Activated CD4-positive, alpha-beta T cell treated with anti-CD3 and anti-CD28 coated beads, Interleukin-2, Interleukin-4, amounts not matched to agents 100 ng/mL and 50 ng/mL, durations not matched to agents 16 hours and 8 hours (primary cell): ENCODE data around the gene RIPOR3.
A peak's percentile ranks its signal among the peaks of the same experiment; 100 is the strongest.
"Not testable (repeated sequence)": the region's sequence is repeated elsewhere in the genome, so short reads cannot be mapped to it uniquely, and the experiment has no call there.

ENCODE experiments used
- DNase-seq: peaks from one replicate; pipeline ENCODE4 v3.0.0-alpha.2; 2020; ENCODE audit warnings: low spot score

Gene RIPOR3

DNA sequence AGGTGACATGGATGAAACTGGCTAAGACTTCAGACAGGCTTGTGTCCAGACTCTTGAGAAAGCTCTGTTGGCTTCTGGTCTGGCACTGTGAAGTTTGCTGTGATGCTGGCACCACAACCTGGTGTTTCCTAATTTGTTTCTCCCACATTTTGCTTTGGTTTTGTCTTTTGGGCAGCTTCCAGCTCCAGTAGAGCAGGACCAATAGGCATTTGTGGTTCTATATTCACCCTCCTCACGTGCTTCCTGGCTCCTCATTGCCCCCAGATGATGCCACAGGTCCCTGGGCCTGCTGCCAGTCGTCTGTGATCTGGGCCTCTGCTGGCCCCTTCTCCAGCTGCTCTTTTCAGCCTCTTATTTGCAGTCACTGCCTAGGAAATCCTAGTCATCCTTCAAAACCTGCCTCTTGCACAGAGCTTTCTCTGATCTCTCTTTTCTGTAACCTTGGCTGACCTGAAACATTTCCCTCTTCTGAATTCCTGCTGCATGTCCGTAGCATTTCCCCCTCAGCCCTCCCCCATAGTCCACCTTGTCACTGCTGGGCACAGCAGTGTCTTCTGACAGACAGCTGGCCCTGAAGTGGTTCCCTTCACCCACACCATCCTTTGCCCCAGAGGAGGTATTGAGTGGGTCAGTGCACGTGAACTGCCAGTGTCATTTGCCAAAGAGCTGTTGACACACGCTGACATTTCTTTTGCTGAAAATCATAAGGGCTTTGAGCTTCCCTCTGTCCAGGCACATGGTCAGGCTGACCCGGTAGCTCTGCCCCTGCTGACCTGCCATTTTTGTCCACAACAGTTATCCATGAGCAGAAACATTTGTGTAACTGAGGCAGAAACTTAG is 118.2 kb downstream of the RIPOR3 start:
- DNase-seq, result no peak

DNA sequence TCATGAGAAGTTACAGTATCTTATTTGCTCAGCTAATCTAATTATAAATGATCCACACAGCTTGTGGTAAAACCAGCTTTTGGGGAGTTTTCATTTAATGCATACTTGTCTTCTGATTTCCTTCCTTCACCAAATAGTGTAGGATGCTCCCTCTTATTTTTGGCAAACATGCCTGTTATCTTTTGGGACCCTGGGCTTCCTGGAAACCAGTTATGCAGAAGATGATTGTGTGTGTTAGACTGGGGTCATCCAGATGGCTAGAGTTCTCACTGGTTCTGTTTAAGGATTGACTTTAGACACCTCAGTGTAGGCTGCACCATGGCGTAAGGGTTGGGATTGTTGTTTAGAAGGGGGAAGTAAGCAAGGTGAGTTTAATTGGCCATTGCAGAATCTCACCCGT is 119.9 kb downstream of the RIPOR3 start:
- DNase-seq, result no peak

DNA sequence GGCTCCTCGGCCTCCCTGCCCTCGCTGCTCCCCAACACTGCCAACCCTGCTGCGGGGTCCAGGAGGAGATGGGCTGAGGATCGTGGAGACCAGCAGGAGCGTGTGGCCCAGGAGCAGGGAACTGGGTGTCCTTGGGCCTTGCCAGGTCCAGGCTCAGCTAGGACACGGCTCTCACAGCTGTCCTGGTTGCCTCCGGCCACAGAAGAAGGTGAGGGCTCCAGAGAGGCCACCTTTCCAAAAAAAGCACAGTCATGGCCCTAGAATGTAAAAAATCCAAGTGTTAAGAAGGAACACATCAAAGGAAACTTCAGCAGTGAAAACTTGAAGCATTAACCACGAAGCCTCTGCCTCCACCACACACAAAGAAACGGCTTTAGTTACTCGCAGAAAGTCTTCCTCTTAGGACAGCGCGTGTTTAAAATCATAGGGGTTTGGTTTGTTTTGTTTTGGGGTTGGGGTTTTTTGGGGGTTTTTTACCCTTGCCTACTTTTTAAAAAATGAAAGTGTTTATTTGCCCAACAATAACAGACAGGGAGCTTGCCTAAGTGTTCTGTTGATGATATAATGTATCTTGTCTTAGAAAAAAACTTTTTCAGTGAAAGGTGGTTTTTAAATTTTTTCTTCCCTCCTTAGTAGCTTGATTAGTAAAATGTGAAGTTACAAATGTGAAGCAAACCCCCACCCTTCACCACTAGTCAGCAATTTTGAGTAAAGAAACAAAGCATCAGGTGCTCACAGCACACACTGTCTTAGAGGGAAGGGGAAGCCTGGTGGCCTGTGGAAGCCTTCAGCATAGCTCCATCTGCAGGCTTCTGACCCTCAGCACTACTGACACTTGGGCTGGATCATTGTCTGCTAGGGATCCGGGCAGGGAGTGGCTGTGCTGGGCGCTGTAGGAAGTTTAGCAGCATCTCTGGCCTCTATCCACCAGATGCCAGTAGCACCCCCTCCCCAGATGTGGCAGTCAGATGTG is 121.2 kb downstream of the RIPOR3 start:
- DNase-seq, result peak; percentile 70

DNA sequence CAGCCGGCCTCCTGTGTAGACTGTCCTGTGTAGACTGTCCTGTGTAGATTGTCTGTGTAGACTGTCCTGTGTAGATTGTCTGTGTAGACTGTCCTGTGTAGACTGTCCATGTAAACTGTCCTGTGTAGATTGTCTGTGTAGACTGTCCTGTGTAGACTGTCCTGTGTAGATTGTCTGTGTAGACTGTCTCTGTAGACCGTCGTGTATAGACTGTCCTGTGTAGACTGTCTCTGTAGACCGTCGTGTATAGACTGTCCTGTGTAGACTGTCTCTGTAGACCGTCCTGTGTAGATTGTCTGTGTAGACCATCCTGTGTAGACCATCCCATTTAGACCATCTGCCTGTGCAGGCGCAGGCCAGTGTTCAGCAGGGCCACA is 121.9 kb downstream of the RIPOR3 start:
- not testable (repeated sequence) for DNase-seq

DNA sequence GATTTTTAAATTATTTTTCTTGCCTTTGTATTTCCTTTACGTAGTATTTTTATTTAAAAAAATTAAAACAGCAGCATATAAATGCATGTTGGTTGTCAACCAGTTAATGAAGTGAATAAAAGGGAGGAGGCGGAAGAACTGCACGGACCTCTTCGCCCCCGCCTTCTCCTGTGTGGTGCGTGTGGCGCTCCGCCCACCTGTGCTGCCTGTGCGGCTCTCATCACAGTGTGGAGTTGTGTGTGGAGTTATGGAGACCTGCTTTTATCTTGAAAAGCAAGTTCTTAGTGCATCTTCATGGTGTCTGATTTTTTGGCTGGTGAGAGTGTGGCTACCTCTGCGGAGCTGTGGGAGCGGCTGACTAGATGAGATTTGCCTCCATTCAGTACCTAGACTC is 122.8 kb downstream of the RIPOR3 start:
- DNase-seq, result no peak

DNA sequence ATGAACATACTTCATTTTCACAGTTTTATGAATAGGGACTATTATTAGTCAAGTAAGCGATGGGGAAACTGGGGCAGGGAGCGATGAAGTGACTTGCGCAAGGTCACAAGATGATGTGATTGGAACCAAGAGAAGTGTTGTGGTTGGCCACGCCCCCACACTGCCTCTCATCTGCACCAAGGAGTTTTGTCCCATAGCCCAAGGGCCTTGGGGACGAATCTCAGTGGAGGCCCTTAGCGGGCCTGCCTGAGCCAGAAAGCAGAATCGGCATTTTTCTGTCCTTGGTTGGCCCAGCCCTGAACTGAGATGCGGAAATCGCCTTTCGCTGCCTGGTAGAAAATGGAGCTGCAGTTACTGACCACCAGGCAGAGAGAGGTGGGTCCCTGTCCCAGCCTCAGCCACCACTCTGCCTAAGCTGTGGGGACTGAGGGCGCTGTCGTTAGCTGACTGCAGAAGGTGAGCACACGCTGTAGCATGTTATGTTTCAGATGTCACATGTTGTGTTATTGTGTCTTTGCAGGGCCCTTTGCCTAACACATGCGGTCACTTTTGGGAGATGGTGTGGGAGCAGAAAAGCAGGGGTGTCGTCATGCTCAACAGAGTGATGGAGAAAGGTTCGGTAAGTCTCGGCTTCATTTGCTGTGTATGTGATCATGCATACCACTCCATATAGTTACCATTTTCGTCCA is 123.3 kb downstream of the RIPOR3 start:
- DNase-seq, result peak; percentile 42

DNA sequence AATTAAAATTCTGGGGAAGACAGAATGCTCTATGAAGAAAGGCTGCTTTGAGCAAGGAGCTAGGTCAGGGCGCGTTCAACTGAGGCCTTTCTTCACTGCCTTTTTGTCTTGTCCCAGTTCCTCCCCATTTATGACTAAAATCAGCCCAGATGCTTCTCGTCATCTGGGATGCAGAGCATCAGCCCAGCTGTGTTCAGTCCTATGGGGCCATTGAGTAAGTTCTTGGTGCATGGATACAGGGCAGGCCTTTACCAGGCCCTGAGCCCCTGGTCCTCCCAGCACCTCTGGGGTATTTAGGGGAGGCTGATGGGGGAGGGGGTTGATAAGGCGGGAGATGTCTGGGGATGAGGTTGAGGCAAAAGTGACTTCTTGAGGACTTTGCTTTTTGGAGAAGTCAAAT is 125.5 kb downstream of the RIPOR3 start:
- no peak for DNase-seq

DNA sequence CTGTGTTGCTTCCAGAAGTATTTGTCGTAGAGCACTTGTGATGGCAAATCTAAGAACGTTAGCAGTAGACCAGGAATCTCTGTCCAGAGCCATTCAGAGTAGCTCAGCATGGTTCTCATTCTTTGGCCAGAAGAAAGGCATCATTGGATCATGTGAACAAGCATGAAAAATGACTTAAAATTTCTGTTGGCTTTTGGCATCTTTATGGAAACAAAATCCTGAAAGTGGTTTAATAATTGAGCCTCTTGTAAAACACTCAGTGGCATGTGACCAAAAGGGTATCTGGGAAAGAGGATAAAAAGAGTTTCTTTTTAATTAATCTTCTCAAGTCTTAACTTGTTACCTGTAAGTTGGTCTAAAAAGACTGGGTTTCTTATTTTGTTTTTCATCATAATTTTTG is 126.0 kb downstream of the RIPOR3 start:
- no peak for DNase-seq

DNA sequence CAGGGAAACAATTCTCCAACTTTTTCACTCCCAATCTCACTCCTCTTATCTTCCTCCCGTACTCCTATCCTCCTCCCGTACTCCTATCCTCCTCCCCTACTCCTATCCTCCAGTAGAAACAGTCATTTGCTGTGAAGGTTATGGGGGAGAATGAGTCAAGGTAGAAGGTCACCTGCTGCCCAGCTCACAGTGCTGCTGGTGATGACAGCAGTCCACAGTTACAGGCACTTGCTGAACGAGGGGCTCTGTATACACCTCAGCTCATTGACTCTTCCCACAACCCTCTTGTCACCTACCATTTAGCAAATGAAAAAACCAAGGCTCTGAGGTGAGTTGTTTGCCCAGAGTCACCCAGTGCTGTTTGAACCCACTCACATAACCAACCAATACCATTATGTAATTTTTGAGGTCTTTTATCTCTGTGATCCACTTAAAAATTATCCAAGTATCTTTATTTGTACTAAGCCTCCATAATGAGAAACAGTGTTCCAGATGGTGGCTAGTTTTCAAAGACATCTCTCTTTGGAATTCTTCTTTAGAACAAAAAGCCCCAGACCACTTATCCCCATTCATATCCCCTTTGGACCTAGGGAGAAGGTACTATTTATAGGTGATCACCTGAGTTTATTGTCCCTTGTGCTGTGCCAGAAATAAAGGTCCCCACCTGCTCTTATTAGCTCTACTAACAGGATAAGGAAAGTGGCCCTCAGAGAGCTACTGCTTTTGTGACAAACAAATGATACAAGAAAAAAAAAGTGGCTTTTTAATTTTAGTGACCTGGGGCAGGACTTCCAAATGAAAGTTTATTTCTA is 128.0 kb downstream of the RIPOR3 start:
- DNase-seq, result no peak

DNA sequence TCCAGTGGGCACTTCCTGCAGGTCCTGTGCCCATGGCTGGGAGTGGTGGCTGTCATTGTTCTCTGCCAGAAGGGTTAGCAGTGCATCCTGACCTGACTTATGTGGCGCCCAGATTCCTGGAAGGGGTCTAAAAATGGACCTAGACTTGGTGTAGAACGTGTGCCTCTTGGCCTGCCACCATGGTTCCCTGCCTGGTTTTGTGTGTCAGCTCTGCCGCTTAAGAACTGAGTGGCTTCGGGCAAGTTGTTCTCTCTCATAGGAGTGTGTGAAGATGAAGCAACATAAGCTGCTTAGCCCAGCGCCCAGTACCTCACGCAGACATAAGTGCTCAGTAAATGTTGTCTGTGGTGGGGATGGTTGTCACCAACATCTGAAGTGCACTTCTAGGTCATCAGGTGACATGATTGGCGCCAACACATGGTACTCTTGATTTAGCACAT is 129.1 kb downstream of the RIPOR3 start:
- no peak for DNase-seq

DNA sequence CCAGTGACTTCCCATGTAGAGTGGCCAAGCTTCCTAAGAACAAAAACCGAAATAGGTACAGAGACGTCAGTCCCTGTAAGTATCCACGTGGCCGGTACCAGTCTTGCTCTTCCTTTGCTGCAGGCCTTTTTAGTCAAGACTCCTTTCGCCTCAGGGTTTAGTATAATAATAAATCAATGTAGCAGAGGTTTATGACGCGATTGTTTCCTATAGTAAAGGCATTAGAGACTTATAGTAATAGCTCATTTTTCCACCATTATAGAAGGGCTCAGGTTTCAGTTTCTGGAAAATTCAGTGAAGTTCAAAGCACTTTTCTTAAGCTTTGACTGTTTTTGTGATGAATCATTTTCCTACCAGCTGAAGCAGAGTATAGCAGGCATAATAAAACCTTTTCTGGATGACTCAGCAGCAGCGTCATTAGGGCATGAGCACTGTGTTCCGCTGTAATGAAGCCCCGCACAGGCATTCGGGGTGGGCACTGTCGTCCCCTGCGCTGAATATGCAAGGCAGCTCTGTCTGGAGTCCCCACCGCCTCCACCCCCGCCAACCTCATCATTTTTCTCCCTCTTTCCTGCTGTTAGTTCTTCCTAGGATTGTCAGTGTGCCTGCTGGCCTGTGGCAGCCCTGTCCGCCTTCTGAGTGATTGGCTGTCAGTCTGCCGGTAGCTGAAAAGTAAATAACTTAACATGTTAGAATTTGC is 129.8 kb downstream of the RIPOR3 start:
- DNase-seq, result peak; percentile 88

DNA sequence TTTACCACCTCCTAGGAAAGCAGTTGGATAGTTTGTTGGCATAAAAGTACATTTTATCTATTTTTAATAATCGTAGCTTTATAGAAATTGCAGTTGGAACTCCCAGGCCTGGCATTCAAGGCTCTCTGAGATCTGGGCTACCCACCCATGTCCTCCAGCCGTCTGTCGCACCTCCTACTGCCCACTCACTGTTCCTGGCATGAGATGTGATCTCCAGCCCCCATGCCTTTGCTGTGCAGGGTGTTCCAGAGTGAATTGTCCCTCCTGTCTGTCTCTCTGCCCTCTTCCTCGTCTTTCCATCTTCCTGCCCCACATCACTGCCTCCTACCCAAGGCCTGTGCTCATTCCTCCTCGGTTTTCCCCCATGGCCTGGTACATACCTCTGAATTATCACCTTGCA is 130.5 kb downstream of the RIPOR3 start:
- no peak for DNase-seq

DNA sequence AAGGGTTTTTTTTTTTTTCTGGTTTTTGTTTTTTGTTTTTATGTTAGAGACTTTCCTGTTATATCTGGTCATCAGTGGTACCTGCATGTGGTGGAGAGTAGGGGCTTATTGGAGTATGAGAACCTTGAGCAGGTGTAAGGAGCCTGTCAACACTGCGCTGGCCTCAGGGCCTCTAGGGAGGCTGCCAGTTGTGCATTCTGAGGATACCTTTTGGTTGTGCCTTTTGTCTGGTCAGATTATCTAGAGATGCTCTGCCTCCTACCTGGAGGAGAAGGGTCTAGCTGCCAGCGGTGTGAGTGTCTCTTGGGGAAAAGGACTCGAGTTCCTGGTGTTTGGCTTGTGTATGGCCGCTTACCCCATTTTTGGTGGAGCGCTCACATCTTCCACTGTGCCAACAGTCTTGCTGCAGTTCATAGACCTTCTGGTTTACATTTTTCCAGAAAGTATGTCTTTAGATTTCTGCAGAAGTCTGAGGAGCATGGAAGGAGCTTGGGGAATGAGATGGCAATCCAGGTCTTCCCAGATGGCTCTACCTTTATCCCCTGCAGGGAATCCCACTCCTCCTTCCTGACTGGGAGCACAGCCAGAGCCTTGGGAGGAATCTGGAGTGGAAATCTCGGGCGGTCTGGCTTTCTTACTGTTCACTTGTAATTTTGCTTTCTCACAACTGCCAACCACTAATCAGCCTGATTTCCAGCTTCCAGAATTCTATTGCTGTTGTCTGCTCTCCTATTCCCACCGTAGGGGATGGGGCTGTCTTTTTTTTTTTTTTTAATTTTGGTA is 131.3 kb downstream of the RIPOR3 start:
- no peak for DNase-seq

DNA sequence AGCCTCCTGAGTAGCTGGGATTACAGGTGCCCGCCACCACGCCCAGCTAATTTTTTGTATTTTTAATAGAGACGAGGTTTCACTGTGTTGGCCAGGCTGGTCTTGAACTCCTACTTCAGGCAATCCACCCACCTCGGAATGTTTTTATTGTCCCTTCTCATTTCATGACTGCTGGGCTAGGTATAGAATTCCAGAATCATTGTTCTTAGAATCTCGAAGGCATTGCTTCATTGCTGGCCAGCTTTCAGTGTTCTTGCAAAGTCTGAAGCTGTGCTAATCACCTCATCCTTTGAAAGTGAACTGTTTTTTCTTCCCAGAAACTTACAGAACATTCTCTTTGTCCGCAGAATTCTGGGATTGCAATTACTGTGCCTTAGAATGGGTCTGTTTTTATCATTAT is 132.2 kb downstream of the RIPOR3 start:
- DNase-seq, result no peak

DNA sequence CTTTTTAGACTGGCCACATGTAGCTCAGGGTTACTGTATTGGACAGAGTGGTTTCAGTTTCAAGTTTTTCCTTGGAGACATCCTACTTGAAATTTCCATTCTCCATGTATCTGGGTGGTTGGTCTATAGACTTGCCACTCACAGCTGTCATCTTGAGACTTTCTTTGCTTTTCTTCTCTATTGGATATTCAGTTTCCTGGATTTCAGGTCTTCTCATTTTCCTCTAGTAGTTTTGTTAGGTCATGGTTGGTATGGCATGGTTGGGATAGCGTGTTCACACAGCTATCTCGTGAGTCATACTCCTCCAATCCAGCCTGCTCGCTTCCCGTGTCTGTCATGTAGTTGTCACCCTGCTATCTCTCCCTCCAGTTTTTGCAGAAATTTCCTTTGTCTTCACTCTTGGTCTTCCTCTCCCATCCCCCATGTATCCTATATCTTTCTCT is 132.8 kb downstream of the RIPOR3 start:
- DNase-seq, result no peak

DNA sequence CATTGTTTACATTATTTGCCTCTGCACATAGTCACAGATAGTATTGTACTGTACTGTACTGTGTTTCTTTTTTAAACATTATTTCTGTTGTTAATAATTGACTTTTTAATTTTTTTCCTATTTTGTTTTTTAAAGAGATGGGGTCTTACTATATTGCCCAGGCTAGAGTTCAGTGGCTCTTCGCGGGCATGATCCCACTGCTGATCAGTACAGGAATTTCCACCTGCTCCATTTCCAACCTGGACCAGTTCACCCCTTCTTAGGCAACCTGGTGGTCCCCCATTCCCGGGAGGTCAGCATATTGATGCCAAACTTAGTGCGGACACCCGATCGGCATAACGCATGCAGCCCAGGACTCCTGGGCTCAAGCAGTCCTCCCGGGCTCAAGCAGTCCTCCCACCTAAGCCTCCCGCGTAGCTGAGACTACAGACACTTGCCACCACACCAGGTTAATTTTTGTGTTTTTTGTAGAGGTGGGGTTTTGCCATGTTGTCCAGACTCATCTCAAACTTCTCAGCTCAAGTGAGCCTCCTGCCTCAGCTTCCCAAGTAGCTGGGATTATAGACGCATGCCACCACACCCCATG is 133.7 kb downstream of the RIPOR3 start:
- no peak for DNase-seq

DNA sequence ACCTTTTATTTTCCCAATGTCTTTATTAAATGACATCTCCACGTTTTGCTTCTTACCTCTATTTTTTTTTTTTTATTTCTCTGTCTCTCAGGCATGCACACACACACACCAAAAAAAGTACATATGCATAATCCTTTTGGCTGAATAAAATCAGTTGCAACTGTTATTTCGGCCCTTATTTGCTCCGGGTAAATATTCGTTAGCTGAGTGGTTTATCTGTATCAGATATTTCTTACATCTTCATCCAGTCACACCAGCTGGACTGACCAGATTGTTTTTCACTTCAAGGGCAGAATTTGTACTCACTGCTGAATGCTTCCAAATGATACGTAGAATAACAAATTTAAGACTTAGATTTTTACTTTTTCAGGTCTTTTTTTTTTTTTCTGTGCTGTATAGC is 135.7 kb downstream of the RIPOR3 start:
- no peak for DNase-seq

DNA sequence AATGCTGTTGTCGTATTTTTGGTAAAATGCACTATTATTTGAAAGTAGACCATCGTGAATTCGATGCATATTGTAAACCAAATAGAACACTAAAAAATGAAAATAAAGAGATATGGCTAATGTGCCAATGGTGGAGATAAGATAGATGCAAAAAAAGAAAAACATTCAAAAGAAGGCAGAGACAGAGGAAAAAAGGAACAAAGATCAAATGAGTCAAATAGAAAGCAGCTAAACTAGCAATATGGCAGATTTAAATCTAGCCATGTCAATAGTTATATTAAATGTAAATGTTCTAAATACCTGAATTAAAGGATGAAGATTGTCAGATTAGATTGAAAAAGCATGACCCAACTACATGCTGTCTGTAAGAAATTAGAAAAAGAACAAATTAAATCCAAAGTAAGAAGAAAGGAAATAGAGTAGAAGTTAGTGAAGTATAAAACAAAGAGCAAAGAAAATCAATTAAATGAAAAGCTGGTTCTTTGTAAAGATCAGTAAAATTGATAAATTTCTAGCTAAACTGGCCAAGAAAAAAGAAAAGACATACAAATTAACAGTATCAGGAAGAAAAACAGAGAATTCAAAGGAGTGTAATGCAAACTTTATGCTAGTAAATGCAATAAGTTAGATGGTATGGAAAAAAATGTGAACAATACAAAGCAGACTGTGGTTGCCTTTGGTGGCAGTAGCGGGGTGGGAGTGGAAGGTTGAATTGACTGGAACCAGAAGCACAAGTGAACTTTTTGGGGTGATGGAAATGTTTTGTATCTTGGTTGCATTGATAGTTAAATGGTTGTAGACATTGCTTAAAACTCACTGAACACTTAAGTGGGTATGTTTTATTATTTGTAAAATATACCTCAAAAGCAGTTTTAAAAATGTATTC is 136.4 kb downstream of the RIPOR3 start:
- DNase-seq, result no peak

DNA sequence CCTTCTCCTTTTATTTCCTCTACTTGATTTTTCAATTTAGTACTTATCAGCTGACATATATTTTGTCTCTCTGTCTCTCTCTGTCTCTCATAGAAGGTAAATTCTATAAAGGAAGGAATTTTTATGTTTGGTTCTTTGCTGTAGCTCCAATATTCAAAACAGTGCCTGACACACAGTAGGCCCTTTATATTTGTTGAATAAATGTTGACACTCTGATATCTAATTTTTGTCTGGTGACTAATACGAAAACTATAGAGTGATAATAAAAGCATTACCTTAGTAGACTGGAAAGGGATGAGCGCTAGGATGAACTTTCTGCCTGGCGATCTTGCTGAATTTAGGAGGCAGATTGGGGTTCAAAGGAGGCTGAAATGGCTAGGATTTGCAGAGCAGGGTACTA is 138.4 kb downstream of the RIPOR3 start:
- no peak for DNase-seq
